ENCODE measurements around the gene MPDU1.

Gene MPDU1

GRCh38 chr17:7572588-7573323, 10.9 kb upstream of the MPDU1 start:
- Histone ChIP-seq H3K4me1 (peaks cover 9% of the 10 kb centered on the region), H3K36me3 (ENCODE audit: control insufficient read depth, insufficient read depth, low read length) (no peaks in the 10 kb centered on the region)

GRCh38 chr17:7573324-7574080, 10.2 kb upstream of the MPDU1 start:
- H3K4me2 ChIP-seq (ENCODE audit: low read length) = peak overlapping the region; percentile 63
- H3K4me3 ChIP-seq (ENCODE audit: low read depth, low read length) = peak overlapping the region; percentile 100
- peak overlapping the region; percentile 97 for H3K27ac ChIP-seq
- H3K4me1 ChIP-seq = peaks cover 9% of the 10 kb centered on the region
- peaks cover 16% of the 10 kb centered on the region for H3K79me2 ChIP-seq
- H3K27me3 ChIP-seq (ENCODE audit: control insufficient read depth, insufficient read depth, low read length) = no peaks in the 10 kb centered on the region
- peak overlapping the region; percentile 23 for H2AFZ ChIP-seq
- no peak for TF ChIP-seq CTCF (IDR thresholded peaks at IDR 0.05)
- no peaks in the 10 kb centered on the region for H3K36me3 ChIP-seq (ENCODE audit: control insufficient read depth, insufficient read depth, low read length)
- H3K9ac ChIP-seq = peak overlapping the region; percentile 98
- H3K9me3 ChIP-seq (ENCODE audit: control insufficient read depth, low read length) = no peaks in the 10 kb centered on the region

More at GRCh38 chr17:7572588-7573323, 10.9 kb upstream of the MPDU1 start:
- H3K9me3 ChIP-seq (ENCODE audit: control insufficient read depth, low read length) = no peaks in the 10 kb centered on the region
- peaks cover 16% of the 10 kb centered on the region for H3K79me2 ChIP-seq
- H2AFZ ChIP-seq = peak overlapping the region; percentile 23
- peak; percentile 16 for TF ChIP-seq CTCF (IDR thresholded peaks at IDR 0.05)
- peak overlapping the region; percentile 97 for H3K27ac ChIP-seq
- H3K4me3 ChIP-seq (ENCODE audit: low read depth, low read length) = peak overlapping the region; percentile 100
- peak overlapping the region; percentile 98 for H3K9ac ChIP-seq
- H3K27me3 ChIP-seq (ENCODE audit: control insufficient read depth, insufficient read depth, low read length) = no peaks in the 10 kb centered on the region
- H3K4me2 ChIP-seq (ENCODE audit: low read length) = peak overlapping the region; percentile 63

GRCh38 chr17:7574176-7574953, 9.3 kb upstream of the MPDU1 start:
- Histone ChIP-seq H3K4me3 (ENCODE audit: low read depth, low read length) (peak overlapping the region; percentile 100), H3K27me3 (ENCODE audit: control insufficient read depth, insufficient read depth, low read length) (no peaks in the 10 kb centered on the region), H3K36me3 (ENCODE audit: control insufficient read depth, insufficient read depth, low read length) (no peaks in the 10 kb centered on the region), H3K4me1 (peaks cover 9% of the 10 kb centered on the region), H3K9ac (no peak overlapping the region), H3K4me2 (ENCODE audit: low read length) (peak overlapping the region; percentile 63), H3K27ac (peak overlapping the region; percentile 97), H3K79me2 (peaks cover 16% of the 10 kb centered on the region), H2AFZ (no peak overlapping the region), H3K9me3 (ENCODE audit: control insufficient read depth, low read length) (no peaks in the 10 kb centered on the region)
- TF ChIP-seq CTCF (IDR thresholded peaks at IDR 0.05) = no peak

- Histone ChIP-seq H3K79me2 (peaks cover 16% of the 10 kb centered on the region), H2AFZ (no peak overlapping the region), H3K36me3 (ENCODE audit: control insufficient read depth, insufficient read depth, low read length) (no peaks in the 10 kb centered on the region), H3K9me3 (ENCODE audit: control insufficient read depth, low read length) (no peaks in the 10 kb centered on the region), H3K4me1 (peaks cover 9% of the 10 kb centered on the region), H3K27ac (no peak overlapping the region), H3K4me2 (ENCODE audit: low read length) (no peak overlapping the region), H3K4me3 (ENCODE audit: low read depth, low read length) (no peak overlapping the region), H3K9ac (no peak overlapping the region), H3K27me3 (ENCODE audit: control insufficient read depth, insufficient read depth, low read length) (no peaks in the 10 kb centered on the region)
- TF ChIP-seq CTCF (IDR thresholded peaks at IDR 0.05) = no peak
Measured at GRCh38 chr17:7575481-7575883, 8.2 kb upstream of the MPDU1 start.
